ENCODE data around the gene CISTR.

- no peak for TF ChIP-seq CTCF (conservative IDR thresholded peaks at IDR 0.05 in 1 of 2, IDR thresholded peaks at IDR 0.05 in 1 of 2; ENCODE audit: extremely low read depth in 1 of 2, insufficient read depth in 1 of 2, low read depth in 1 of 2, low read length in 2 of 2)
- no peak for TF ChIP-seq EZH2 (IDR thresholded peaks at IDR 0.05; ENCODE audit: borderline replicate concordance, low read length)
Measured at GRCh38 chr12:53729644-53730043, 22.1 kb downstream of the CISTR start.

Data from mammary epithelial cell (primary cell).